Thyroid gland (tissue), 4 donors: ENCODE measurements around the gene CDKN2AIPNL. TPM values are rescaled to one million over a fixed set of nuclear protein-coding genes. Genes with fewer than 3 reads are reported as not detected.

Experiments
- DNase-seq, 2 donors: peaks; one replicate each; pipeline ENCODE4 v3.0.0-alpha.2; 2019
- H3K27ac ChIP-seq, 3 donors: fragments of 200-600 bp; sonication (generic); 1 replicate in 2 of 3; 2 replicates in 1 of 3; pipeline ENCODE4 v1.5.1; 2016 to 2019; ENCODE audit warnings: mild to moderate bottlenecking in 1 of 3, moderate library complexity in 1 of 3
- H3K27me3 ChIP-seq: fragments of 200-600 bp; sonication (generic); one replicate; pipeline ENCODE4 v1.5.1; 2019
- H3K36me3 ChIP-seq, 2 donors: fragments of 200-600 bp; sonication (generic); one replicate each; pipeline ENCODE4 v1.5.1; 2016 to 2019
- H3K4me1 ChIP-seq, 2 donors: fragments of 200-600 bp; sonication (generic); one replicate each; pipeline ENCODE4 v1.5.1; 2017 to 2019
- H3K4me3 ChIP-seq, 3 donors: fragments of 200-600 bp; sonication (generic); replicated peaks in 1 of 3; 1 replicate in 2 of 3; 2 replicates in 1 of 3; pipeline ENCODE4 v1.5.1; 2016; ENCODE audit warnings: mild to moderate bottlenecking in 1 of 3
- H3K9me3 ChIP-seq: fragments of 200-600 bp; sonication (generic); one replicate; pipeline ENCODE4 v1.5.1; 2017
- POLR2A ChIP-seq, 2 donors: fragments of 450-650 bp; IDR thresholded peaks; one replicate each; pipeline ENCODE4 v1.6.1; 2017; ENCODE audit warnings: antibody characterized with exemption in 2 of 2, mild to moderate bottlenecking in 2 of 2, moderate library complexity in 1 of 2
- WGBS, 2 donors: methylation state at CpG; one replicate each; pipeline ENCODE4 v1.1.5; 2017; 5-methylcytosine and 5-hydroxymethylcytosine counted together
- intact Hi-C: fragments of 100-400 bp; cut with DNase I; formaldehyde crosslinking; loops from one replicate; pipeline ENCODE4 v1.15.1; 2023
- total RNA-seq, 4 donors: library from RNA; depleted of rRNA; stranded (reverse); fragments of >200 nt; gene quantifications; one replicate each; pipeline ENCODE4 v1.2.3, GENCODE V29; 2016
- TF ChIP-seq, protein P1 (sequence below), 6 experiments: fragments of 200-600 bp in 3 of 6; fragments of 450-650 bp in 3 of 6; sonication (generic) in 3 of 6; IDR thresholded peaks; one replicate each; pipeline ENCODE4 v1.5.1; 2016 to 2019; ENCODE audit warnings: antibody characterized with exemption in 6 of 6, mild to moderate bottlenecking in 2 of 6, inconsistent platforms in 1 of 6, moderate library complexity in 1 of 6

CDKN2AIPNL gene
- total RNA-seq, 4 donors from 2014 or later = 27.9 to 42.3 (median 34.8) TPM

DNA sequence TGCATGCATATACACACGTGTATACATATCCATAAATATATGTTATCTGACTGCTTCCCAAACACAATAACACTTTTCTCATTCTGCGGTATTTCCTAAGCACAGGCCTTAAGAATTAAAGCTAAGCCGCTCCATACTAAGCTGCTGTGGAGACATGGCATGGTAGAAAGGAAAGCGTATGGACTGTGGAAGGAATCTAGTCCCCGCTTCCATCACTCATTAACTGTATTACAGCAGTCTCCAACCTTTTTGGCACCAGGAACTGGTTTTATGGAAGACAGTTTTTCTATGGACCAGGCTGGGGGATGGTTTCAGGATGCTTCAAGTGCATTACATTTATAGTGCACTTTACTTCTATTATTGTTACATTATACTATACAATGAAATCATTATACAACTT is 56.0 kb downstream of the CDKN2AIPNL start:
- DNase-seq = no peak
- H3K27ac ChIP-seq = no peak overlapping the region

More for the DNA sequence above, 56.0 kb downstream of the CDKN2AIPNL start:
- Histone ChIP-seq H3K9me3 (no peaks in the 10 kb centered on the region), H3K27me3 (no peaks in the 10 kb centered on the region), H3K36me3 (no peaks in the 10 kb centered on the region), H3K4me3 (no peak overlapping the region), H3K4me1 (no peaks in the 10 kb centered on the region)
- intact Hi-C loops = no loop called here
- TF ChIP-seq, protein P1, sequence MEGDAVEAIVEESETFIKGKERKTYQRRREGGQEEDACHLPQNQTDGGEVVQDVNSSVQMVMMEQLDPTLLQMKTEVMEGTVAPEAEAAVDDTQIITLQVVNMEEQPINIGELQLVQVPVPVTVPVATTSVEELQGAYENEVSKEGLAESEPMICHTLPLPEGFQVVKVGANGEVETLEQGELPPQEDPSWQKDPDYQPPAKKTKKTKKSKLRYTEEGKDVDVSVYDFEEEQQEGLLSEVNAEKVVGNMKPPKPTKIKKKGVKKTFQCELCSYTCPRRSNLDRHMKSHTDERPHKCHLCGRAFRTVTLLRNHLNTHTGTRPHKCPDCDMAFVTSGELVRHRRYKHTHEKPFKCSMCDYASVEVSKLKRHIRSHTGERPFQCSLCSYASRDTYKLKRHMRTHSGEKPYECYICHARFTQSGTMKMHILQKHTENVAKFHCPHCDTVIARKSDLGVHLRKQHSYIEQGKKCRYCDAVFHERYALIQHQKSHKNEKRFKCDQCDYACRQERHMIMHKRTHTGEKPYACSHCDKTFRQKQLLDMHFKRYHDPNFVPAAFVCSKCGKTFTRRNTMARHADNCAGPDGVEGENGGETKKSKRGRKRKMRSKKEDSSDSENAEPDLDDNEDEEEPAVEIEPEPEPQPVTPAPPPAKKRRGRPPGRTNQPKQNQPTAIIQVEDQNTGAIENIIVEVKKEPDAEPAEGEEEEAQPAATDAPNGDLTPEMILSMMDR (IDR thresholded peaks at IDR 0.05) = no peak
- TF ChIP-seq POLR2A (IDR thresholded peaks at IDR 0.05) = no peak
- WGBS, 2 donors = 91 to 96% methylated on average over 5 of the region's 5 CpGs

Other genes with a start within 250 kb of the CDKN2AIPNL start
- gene SKP1, start 234.9 kb downstream of the CDKN2AIPNL start, total RNA-seq = 100 to 1,000 TPM; 234 to 418 (median 346) TPM
- 100 to 1,000 TPM in 3 of 4 donors, 10 to 100 TPM in 1; 78.2 to 220 (median 174) TPM for gene PPP2CA, start 185.8 kb downstream of the CDKN2AIPNL start, total RNA-seq
- 1 to 10 TPM in 3 of 4 donors, not detected in 1; 1.3 to 6.6 (median 5.5) TPM for gene CDKL3, start 44.7 kb downstream of the CDKN2AIPNL start, total RNA-seq
- gene UBE2B, start 40.3 kb downstream of the CDKN2AIPNL start, total RNA-seq = 10 to 100 TPM; 36.8 to 83.2 (median 41.2) TPM
- gene JADE2, start 113.8 kb upstream of the CDKN2AIPNL start, total RNA-seq = 100 to 1,000 TPM in 1 of 4 donors, 10 to 100 TPM in 3; 51.7 to 116 (median 76.6) TPM
- gene SAR1B, start 220.9 kb upstream of the CDKN2AIPNL start, total RNA-seq = 10 to 100 TPM; 45.3 to 69.2 (median 53.8) TPM
- gene SEC24A, start 236.9 kb upstream of the CDKN2AIPNL start, total RNA-seq = 10 to 100 TPM; 31.7 to 40.3 (median 33.5) TPM